ENCODE measurements around the gene STX18.
"Not testable (repeated sequence)": the region's sequence is repeated elsewhere in the genome, so short reads cannot be mapped to it uniquely, and the experiment has no call there.

STX18 gene

DNA sequence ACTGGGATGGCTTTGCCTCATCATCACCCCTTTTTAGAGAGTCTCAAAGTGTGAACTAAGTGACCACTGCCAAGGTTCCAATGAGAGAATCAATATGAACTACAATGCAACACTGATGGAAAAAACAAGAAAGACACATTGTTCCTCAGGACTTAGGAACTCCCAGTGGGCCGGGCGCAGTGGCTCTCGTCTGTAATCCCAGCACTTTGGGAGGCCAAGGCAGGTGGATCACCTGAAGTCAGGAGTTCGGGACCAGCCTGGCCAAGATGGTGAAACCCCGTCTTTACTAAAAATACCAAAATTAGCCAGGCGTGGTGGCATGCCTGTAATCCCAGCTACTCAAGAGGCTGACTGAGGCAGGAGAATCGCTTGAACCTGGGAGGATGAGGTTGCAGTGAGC is 119.7 kb downstream of the STX18 start:
- not testable (repeated sequence) for H4K12ac ChIP-seq (ENCODE audit: low read depth, low read length); H3K79me2 ChIP-seq (ENCODE audit: control insufficient read depth, insufficient read depth, low read length, poor library complexity); H3K27ac ChIP-seq (ENCODE audit: low read depth, low read length); H3K27me3 ChIP-seq (ENCODE audit: insufficient read depth, low read length); H3K4ac ChIP-seq (ENCODE audit: low read depth, low read length); H2BK12ac ChIP-seq (ENCODE audit: low read length); H2AFZ ChIP-seq (ENCODE audit: insufficient read depth, low read length, poor library complexity); H3K14ac ChIP-seq (ENCODE audit: low read length); H3K79me1 ChIP-seq (ENCODE audit: low read length); H3K4me1 ChIP-seq (ENCODE audit: control insufficient read depth in 1 of 2, insufficient read depth in 2 of 2, low read length in 2 of 2); H2BK120ac ChIP-seq (ENCODE audit: insufficient read depth, low read length, poor library complexity); H3K18ac ChIP-seq (ENCODE audit: low read length); H4K8ac ChIP-seq (ENCODE audit: low read depth, low read length); H4K91ac ChIP-seq (ENCODE audit: low read depth, low read length); H3K4me3 ChIP-seq (ENCODE audit: low read depth, low read length); H2BK5ac ChIP-seq (ENCODE audit: low read depth, low read length, poor library complexity); DNase-seq; H3K4me2 ChIP-seq (ENCODE audit: low read length); H3K23ac ChIP-seq (ENCODE audit: low read length); H2AK5ac ChIP-seq (ENCODE audit: low read length); H3K9me3 ChIP-seq (ENCODE audit: insufficient read depth, low read depth, low read length); H3K9ac ChIP-seq (ENCODE audit: low read length)
- no CpG with 5 or more reads among the region's 7 CpGs for WGBS (ENCODE audit: extremely low coverage, insufficient coverage, insufficient read length)
- peaks cover 46 to 60% of the 10 kb centered on the region in 2 experiments for H3K36me3 ChIP-seq (ENCODE audit: control insufficient read depth in 1 of 2, insufficient read depth in 2 of 2, low read length in 2 of 2)

DNA sequence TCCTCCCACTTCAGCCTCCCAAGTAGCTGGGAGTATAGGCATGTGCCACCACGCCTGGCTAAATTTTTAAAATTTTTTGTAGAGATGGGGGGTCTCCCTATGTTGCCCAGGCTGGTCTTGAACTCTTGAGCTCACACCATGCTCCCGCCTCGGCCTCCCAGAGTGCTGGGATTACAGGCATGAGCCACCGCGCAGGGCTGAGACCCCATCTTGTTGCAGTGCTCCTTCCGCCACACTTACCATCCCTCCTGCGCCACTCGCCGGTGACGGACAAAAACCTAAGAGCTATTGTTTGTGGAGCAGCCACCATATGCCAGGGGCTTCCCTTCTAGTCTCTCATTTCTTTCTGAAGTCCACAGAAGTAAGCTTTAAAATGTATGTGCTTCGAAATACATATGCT is 120.5 kb downstream of the STX18 start:
- Histone ChIP-seq H3K27ac (ENCODE audit: low read depth, low read length) (no peak overlapping the region), H3K4me2 (ENCODE audit: low read length) (no peak overlapping the region), H4K8ac (ENCODE audit: low read depth, low read length) (no peak overlapping the region), H3K9me3 (ENCODE audit: insufficient read depth, low read depth, low read length) (no peaks in the 10 kb centered on the region), H3K18ac (ENCODE audit: low read length) (no peak overlapping the region), H2AFZ (ENCODE audit: insufficient read depth, low read length, poor library complexity) (no peak overlapping the region), H3K36me3 (ENCODE audit: control insufficient read depth in 1 of 2, insufficient read depth in 2 of 2, low read length in 2 of 2) (peaks cover 49 to 60% of the 10 kb centered on the region in 2 experiments), H3K79me2 (ENCODE audit: control insufficient read depth, insufficient read depth, low read length, poor library complexity) (no peaks in the 10 kb centered on the region), H3K4ac (ENCODE audit: low read depth, low read length) (no peak overlapping the region), H3K9ac (ENCODE audit: low read length) (no peak overlapping the region), H2BK120ac (ENCODE audit: insufficient read depth, low read length, poor library complexity) (no peak overlapping the region), H3K27me3 (ENCODE audit: insufficient read depth, low read length) (no peaks in the 10 kb centered on the region), H2BK5ac (ENCODE audit: low read depth, low read length, poor library complexity) (no peak overlapping the region), H3K79me1 (ENCODE audit: low read length) (no peaks in the 10 kb centered on the region), H3K4me1 (ENCODE audit: control insufficient read depth in 1 of 2, insufficient read depth in 2 of 2, low read length in 2 of 2) (peaks cover 0 to 3% of the 10 kb centered on the region in 2 experiments), H2BK12ac (ENCODE audit: low read length) (no peak overlapping the region), H3K23ac (ENCODE audit: low read length) (no peak overlapping the region), H4K12ac (ENCODE audit: low read depth, low read length) (no peak overlapping the region), H3K4me3 (ENCODE audit: low read depth, low read length) (no peak overlapping the region), H2AK5ac (ENCODE audit: low read length) (no peak overlapping the region), H3K14ac (ENCODE audit: low read length) (no peak overlapping the region), H4K91ac (ENCODE audit: low read depth, low read length) (no peak overlapping the region)
- DNase-seq = no peak
- no CpG with 5 or more reads among the region's 11 CpGs for WGBS (ENCODE audit: extremely low coverage, insufficient coverage, insufficient read length)

DNA sequence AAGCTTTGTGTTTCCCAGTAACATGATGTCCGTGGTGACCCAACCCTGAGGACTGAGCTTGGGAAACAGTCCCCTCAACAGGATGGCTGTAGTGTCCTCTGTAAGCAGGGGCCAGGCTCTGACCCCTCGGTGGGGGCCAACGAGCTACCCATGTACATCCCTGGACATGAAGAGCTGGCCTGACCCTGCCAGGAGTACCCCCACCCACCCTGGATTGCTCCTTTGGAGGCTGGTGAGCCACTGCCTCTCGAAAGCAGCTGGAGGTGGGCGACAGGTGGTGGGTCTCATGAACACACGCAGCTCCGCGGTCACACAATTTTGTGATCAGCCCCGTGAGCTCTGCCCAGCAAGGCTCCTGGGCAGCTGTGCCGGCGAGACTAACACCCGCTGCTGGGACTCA is 121.4 kb downstream of the STX18 start:
- Histone ChIP-seq H3K4me2 (ENCODE audit: low read length) (no peak overlapping the region), H2BK120ac (ENCODE audit: insufficient read depth, low read length, poor library complexity) (no peak overlapping the region), H3K27ac (ENCODE audit: low read depth, low read length) (no peak overlapping the region), H3K4me3 (ENCODE audit: low read depth, low read length) (no peak overlapping the region), H3K4ac (ENCODE audit: low read depth, low read length) (no peak overlapping the region), H2BK5ac (ENCODE audit: low read depth, low read length, poor library complexity) (no peak overlapping the region), H4K91ac (ENCODE audit: low read depth, low read length) (no peak overlapping the region), H3K9ac (ENCODE audit: low read length) (no peak overlapping the region), H3K4me1 (ENCODE audit: control insufficient read depth in 1 of 2, insufficient read depth in 2 of 2, low read length in 2 of 2) (peaks cover 0 to 3% of the 10 kb centered on the region in 2 experiments), H2AK5ac (ENCODE audit: low read length) (no peak overlapping the region), H4K8ac (ENCODE audit: low read depth, low read length) (no peak overlapping the region), H3K79me1 (ENCODE audit: low read length) (no peaks in the 10 kb centered on the region), H2BK12ac (ENCODE audit: low read length) (no peak overlapping the region), H2AFZ (ENCODE audit: insufficient read depth, low read length, poor library complexity) (no peak overlapping the region), H3K14ac (ENCODE audit: low read length) (no peak overlapping the region), H4K12ac (ENCODE audit: low read depth, low read length) (no peak overlapping the region), H3K18ac (ENCODE audit: low read length) (no peak overlapping the region), H3K79me2 (ENCODE audit: control insufficient read depth, insufficient read depth, low read length, poor library complexity) (no peaks in the 10 kb centered on the region), H3K23ac (ENCODE audit: low read length) (no peak overlapping the region), H3K9me3 (ENCODE audit: insufficient read depth, low read depth, low read length) (peaks cover 4% of the 10 kb centered on the region), H3K36me3 (ENCODE audit: control insufficient read depth in 1 of 2, insufficient read depth in 2 of 2, low read length in 2 of 2) (peaks cover 56 to 67% of the 10 kb centered on the region in 2 experiments), H3K27me3 (ENCODE audit: insufficient read depth, low read length) (no peaks in the 10 kb centered on the region)
- WGBS (ENCODE audit: extremely low coverage, insufficient coverage, insufficient read length) = no CpG with 5 or more reads among the region's 12 CpGs
- DNase-seq = no peak

DNA sequence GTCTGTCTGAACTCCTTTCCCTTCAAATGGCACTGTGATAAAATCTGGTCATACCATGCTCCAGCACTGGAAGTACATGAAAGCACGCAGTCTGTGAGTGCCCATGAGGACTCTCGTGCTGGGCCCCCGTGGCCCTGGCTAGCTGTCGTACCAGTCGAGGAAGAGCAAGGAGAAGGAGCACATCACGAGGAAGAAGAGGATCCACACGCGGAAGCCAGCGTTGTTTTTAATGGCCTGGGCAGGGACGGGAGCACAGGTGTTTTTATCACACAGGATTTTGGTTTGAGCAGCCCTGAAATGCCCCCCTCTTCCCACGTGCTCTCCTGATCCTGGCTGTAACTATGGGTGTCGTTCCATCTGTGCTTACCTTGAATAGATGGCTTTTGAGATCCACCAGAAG is 122.0 kb downstream of the STX18 start:
- Histone ChIP-seq H4K8ac (ENCODE audit: low read depth, low read length) (no peak overlapping the region), H3K27me3 (ENCODE audit: insufficient read depth, low read length) (no peaks in the 10 kb centered on the region), H3K18ac (ENCODE audit: low read length) (no peak overlapping the region), H2AK5ac (ENCODE audit: low read length) (no peak overlapping the region), H3K36me3 (ENCODE audit: control insufficient read depth in 1 of 2, insufficient read depth in 2 of 2, low read length in 2 of 2) (peaks cover 58 to 68% of the 10 kb centered on the region in 2 experiments), H4K12ac (ENCODE audit: low read depth, low read length) (no peak overlapping the region), H3K4me3 (ENCODE audit: low read depth, low read length) (no peak overlapping the region), H2BK12ac (ENCODE audit: low read length) (no peak overlapping the region), H2BK5ac (ENCODE audit: low read depth, low read length, poor library complexity) (no peak overlapping the region), H3K4me2 (ENCODE audit: low read length) (no peak overlapping the region), H3K4ac (ENCODE audit: low read depth, low read length) (no peak overlapping the region), H3K4me1 (ENCODE audit: control insufficient read depth in 1 of 2, insufficient read depth in 2 of 2, low read length in 2 of 2) (no peaks in the 10 kb centered on the region), H3K9ac (ENCODE audit: low read length) (no peak overlapping the region), H3K9me3 (ENCODE audit: insufficient read depth, low read depth, low read length) (peaks cover 7% of the 10 kb centered on the region), H4K91ac (ENCODE audit: low read depth, low read length) (no peak overlapping the region), H3K14ac (ENCODE audit: low read length) (no peak overlapping the region), H3K79me1 (ENCODE audit: low read length) (no peaks in the 10 kb centered on the region), H3K23ac (ENCODE audit: low read length) (no peak overlapping the region), H2AFZ (ENCODE audit: insufficient read depth, low read length, poor library complexity) (no peak overlapping the region), H3K27ac (ENCODE audit: low read depth, low read length) (no peak overlapping the region), H3K79me2 (ENCODE audit: control insufficient read depth, insufficient read depth, low read length, poor library complexity) (no peaks in the 10 kb centered on the region), H2BK120ac (ENCODE audit: insufficient read depth, low read length, poor library complexity) (no peak overlapping the region)
- WGBS (ENCODE audit: extremely low coverage, insufficient coverage, insufficient read length) = no CpG with 5 or more reads among the region's 12 CpGs
- DNase-seq = no peak

All from trophoblast cell (in vitro differentiated cells and primary cell).